Cerebellar cortex (tissue), 1 donor: ENCODE results near the gene DENND4A.
A peak's percentile ranks its signal among the peaks of the same experiment; 100 is the strongest.
"Not testable (repeated sequence)": the region's sequence is repeated elsewhere in the genome, so short reads cannot be mapped to it uniquely, and the experiment has no call there.

Experiments
- DNase-seq: peaks from one replicate; pipeline ENCODE4 v3.0.0-alpha.2; 2015; ENCODE audit warnings: low spot score

Gene DENND4A

DNA sequence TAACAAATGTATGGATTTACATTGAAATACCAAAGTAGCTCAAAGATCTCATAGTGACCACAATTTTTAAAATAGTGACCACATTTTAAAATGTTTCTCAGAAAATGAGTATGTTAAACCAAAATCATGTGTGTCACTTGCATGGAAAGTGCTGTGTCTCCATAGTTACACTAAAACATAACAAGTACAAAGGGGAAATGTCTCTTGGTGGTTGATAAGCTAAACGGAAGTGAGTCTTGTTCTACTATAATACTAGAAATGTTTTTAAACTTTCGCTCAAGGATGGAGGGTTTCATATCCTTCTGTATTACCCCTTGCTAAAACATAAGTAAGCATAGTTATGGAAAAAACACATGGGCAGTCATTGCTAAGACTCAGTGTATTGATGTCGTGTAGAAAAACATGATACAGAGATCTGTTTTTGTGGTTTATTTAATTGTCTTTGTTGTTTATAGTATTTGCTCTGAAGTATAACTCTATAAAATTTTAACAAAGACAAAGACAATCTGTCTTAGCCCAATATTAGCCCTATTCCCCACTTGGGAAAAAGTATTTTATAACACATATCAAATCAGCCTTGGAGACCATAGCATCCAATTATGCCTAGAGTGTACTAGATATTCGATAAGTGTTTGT is 27.0 kb upstream of the DENND4A start:
- no peak for DNase-seq

DNA sequence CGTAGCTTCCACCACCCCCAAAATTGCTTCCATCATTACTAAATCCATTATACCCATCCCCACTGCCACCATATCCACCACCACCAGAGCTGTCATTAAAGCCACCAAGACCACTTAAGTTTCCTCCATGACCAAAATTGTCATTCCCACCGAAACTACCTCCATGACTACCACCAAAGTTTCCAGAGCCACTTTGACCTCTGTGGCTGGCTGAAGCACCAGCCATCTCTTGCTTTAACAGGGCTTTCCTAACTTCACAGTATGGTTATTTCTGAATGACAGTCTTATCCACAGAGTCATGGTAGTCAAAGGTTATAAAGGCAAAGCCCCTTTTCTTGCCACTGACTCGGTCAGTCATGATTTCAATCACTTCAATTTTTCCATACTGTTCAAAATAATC is 24.3 kb upstream of the DENND4A start:
- no peak for DNase-seq

DNA sequence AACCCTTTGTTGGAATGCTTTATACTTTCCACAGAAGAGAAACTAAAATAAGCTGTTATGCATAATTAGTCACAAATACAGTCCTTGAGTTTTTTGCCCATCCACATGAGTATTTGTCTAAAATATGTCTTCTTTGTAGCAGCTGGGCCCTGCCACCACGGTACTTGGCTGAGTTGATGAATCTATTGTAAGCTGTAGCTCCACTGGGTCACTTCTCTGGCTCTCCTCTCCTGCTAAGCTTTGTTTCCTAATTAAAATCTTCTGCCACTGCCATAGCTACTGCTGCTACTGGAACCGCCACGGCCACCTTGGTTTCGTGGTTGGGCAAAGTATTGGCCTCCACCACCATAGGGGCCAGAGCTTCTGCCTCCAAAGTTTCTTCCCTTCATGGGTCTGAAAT is 23.9 kb upstream of the DENND4A start:
- not testable (repeated sequence) for DNase-seq

DNA sequence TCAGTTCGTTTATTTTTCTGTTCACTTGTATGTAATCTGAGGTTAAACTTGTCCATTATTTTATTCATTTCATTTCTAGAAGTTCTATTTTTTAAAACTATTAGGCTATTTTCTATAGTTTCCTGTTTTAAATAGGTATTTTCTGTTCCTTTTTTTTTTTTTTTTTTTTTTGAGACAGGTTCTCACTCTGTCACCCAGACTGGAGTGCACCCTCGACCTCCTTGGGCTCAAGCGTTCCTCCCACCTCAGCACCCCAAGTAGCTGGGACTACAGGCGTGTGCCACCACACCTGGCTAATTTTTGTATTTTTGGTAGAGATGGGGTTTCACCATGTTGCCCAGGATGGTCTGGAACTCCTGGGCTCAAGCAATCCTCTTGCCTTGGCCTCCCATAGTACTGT is 22.2 kb upstream of the DENND4A start:
- DNase-seq: not testable (repeated sequence)

DNA sequence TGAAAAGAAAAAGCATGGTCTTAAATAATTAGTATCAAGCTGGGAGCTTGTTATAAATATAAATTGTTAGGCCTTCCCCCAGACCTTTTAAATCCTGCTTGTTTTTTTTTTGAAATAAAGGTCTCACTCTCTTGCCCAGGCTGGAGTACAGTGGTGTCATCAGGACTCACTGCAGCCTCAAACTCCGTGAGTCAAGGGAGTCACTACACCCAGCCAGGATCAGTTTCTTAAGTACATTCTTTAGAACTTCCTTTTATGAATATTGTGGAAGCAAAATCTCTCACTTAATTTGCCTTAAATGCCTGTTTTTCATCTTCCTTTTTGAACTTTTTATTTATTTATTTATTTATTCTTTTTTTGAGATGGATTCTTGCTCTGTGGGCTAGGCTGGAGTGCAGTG is 20.8 kb upstream of the DENND4A start:
- DNase-seq: no peak

DNA sequence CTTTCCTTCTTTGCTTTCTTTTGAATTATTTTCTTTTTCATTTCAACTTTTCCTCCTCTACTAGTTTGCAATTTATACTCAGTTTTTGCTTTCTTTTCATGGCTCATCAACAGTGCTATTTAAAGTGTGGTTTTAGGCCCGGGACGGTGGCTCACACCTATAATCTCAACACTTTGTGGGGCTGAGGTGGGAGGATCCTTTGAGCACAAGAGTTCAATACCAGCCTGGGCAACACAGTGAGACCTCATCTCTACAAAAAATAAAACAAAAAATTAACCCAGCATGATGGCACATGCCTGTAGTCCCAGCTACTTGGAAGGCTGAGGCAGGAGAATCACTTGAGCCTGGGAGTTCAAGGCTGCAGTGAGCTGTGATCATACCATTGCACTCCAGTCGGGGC is 20.4 kb upstream of the DENND4A start:
- no peak for DNase-seq

DNA sequence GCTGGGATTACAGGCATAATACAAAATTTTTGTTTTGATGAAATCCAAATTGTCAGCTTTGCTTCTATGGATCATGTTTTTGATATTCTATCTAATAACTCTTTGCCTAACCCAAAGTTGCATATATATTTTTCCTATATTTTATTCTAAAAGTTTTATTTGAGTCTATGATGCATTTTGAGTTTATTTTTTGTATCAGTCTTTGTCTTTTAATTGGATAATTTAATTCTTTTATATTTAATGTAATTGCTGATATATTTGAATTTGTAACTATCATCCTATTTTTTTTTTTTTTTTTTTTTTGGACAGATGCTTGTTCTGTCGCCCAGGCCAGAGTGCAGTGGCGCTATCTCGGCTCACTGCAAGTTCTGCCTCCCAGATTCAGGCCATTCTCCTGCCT is 19.7 kb upstream of the DENND4A start:
- no peak for DNase-seq

GRCh38 chr15:65811011-65811733 is 19.1 kb upstream of the DENND4A start:
- DNase-seq: not testable (repeated sequence)

DNA sequence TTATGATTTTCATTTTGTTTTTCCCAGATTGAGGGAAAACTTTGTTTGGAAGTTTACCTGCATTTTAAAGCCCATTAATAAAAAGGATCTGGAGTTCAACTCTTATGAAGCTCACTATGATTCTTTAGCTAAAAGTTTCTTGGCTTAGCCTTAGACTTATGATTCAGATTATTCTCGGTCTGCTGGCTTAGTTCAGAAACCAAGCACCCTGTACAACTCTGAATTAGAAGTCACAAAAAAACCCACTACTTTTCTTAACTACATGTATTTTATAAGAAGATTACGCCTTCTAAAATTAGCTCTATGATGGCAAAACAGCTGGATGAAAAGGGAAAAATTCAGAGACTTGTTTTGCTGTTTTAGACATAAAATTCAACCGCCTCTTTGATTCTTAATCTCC is 14.3 kb upstream of the DENND4A start:
- DNase-seq: no peak

DNA sequence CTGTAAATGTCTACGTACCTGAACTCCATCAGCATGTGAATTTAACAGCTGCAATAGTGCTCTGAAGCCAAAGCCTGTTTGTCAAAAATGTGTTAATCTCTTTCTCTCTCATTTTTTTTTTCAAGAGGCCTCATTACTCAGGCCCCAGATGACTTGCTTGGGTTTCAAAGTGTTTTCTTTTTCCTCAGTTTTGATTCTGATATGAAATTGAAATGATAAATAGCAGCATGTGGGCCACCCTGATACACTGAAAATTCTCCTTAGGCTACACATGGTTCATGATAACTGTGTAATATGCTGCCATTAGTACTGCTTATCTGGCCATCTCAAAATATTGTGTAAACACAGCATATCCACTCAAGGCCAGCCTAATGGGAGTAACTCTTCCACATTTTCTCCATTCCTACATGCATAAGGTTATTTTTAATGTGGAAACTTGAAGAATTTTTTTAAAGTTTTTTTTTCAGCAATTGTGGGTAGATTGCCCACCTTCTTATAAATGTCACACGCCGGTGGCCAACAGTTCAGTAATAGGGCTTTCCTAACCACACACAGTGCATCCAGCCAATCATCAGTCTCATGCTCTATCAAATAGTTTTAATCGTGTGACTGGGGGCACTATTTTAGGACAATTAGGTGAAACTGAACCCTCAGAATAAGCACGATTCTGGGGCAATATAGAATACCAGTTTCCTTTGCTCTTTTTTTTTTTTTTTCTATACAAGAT is 13.1 kb upstream of the DENND4A start:
- DNase-seq: no peak

DNA sequence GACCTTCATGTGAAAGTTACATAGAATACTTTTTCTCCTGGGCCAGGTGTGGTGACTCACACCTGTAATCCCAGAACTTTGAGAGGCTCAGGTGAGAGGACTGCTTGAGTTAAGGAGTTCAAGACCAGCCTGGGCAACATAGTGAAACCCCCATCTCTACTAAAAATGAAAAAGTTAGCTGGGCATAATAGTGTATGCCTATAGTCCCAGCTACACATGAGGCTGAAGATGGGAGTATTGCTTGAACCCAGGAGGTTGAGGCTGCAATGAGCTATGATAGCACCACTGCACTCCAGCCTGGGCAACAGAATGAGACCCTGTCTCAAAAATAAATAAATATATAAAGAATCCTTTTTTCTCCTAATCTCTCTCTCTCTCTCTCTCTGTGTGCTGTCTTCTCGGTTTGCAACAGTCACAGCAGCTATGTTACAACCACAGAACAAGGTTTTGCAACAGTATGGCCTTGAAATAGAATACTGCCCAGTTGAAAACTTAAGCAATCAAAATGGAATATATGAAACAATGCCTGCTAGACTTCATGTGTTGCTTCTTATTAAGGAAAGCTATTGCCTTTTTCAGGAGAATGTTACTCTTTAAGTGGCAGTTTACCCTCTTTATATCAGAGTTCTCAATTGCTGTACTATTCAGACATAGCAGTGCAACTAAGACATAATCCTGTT is 12.3 kb upstream of the DENND4A start:
- DNase-seq: no peak

DNA sequence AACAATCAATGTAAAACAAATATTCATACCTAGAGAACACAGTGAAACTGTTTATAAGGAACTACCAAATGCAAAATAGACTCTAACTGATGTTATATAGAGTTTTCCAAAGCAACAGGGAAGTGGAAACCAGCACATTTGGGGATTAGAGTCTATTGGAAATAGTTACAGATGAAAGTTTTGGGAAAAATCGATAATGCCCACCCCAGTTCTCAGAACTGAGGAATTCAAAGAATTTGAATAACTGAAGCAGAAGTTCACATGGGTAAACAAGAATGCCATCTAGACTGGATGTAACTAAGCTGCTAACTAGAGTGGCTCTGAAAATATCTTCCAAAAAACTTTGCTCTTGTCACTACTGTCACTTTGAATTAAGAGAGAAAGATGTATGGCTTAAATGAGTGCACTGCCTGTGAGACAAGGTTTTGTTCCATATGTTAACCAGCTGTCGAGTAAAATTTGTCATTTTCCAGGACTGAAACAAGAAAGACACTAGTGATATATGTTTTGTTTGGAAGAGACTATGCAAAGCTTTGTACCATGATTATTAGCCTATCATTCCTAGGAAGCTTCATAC is 9.2 kb upstream of the DENND4A start:
- DNase-seq: no peak

DNA sequence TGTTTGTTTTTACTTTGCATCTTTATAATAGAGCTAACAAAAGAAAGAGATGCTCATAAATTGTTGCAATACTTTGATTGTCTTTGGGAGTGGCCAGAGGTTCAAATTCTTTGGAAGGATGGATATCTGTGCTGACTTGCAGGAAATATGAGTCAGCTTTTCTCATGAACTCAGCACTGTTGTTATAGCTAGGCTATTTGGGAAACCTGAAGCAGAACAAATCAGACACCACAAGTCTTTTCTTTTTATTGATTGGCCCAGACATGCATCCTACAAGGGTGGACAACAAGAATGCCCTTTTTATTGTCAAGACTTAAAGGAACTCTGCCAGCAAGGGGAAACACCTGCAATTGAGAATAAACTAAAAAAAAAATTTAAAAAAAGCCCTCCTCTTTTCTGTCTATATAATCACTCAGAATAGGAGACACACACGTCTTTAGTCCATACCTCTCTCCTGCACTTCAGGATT is 4.6 kb upstream of the DENND4A start:
- DNase-seq: no peak

- DNase-seq: no peak
Observed at GRCh38 chr15:65795663-65796216, 3.6 kb upstream of the DENND4A start.

GRCh38 chr15:65793818-65794104 is 1.7 kb upstream of the DENND4A start:
- DNase-seq: no peak

- DNase-seq: no peak
Observed at GRCh38 chr15:65792988-65793817, 1.1 kb upstream of the DENND4A start.

DNA sequence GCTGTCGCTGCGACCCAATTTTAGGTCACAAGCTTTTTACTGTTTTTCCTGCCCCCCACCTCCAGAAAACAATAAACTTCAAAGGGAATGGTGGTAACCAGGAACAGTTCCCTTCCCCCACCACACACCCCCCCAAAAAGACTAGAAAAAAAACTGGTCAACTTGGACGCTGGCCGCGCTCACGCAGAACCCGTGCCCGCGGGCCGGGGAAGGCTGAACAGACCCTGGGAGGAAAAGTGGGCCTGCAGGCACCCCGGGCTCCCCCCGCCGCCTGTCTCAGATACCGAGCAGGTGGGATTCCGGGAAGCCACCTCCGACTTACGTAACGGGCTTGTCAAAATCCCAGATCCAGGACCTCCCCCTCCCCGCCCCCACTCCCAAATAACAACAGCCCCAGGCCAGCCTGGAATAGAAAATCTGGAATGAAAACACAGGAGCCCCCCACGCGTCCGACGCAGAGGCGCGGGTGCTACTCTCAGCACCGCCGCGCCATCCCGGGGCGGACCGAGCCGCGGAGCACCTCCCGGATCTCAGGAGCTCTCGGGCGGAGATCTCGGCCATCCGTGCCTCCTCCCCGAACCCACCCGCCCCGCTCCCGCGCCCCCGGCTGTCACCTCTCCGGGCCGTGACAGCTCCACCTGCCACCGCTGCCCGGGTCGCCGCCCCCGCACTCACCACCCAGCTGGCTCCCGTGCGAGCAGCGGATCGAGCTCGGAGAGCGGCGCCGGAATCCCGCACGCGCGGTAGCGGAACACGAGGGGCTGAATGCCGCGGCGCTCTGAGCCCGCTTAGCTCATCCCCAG is 557 bp downstream of the DENND4A start:
- DNase-seq: peak; percentile 63

- peak; percentile 37 for DNase-seq
Observed at GRCh38 chr15:65790694-65791334, 1.3 kb downstream of the DENND4A start.

DNA sequence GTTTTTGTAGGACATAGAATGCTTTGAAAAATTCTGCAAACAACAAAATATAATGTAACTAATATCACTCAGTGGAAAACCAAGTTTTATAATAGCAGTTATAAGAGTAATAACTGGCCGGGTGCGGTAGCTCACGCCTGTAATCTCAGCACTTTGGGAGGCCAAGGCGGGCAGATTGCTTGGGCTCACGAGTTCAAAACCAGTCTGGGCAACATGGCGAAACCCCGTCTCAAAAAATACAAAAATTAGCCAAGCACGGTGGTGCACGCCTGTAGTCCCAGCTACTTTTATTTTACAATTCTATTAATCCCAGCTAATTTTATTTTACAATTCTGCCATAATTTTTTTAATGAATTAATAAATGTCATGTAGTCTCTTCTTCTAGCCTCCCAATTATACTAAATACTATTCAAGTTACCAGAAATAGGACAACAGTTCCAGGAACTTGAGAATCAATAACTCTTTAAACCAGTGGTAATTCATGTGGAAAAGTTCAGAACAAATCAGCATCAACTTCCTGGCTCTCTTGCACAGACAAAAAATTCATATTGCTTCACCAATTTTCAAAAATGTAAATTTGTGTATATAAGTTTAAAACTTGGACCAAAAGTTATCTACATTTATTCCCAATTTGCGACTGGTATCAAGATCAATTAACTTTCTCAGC is 2.2 kb downstream of the DENND4A start:
- no peak for DNase-seq
